ENCODE data around the gene PIK3R3.

DNA sequence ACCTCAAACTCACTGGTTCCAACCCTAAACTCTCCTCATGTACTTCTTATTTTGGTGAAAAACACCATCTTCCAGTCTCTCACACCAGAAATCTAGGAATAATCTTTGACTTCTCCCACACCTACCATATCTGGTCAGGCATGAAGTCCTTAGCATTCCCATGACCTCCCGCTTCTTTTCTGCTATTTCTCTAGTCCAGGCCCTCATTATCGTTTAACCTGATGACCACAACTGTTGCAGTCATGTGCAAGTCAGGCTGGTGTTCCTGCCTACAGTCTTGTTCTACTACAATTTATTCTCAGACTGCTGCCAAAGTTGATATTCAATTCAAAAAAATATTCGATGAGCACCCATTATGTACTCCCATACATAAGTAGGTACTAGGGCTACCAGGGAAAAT, 71.3 kb downstream of the PIK3R3 start:
- no peak for TF ChIP-seq EZH2phosphoT487 (conservative IDR thresholded peaks at IDR 0.05; ENCODE audit: low read length)
- TF ChIP-seq, protein P1, sequence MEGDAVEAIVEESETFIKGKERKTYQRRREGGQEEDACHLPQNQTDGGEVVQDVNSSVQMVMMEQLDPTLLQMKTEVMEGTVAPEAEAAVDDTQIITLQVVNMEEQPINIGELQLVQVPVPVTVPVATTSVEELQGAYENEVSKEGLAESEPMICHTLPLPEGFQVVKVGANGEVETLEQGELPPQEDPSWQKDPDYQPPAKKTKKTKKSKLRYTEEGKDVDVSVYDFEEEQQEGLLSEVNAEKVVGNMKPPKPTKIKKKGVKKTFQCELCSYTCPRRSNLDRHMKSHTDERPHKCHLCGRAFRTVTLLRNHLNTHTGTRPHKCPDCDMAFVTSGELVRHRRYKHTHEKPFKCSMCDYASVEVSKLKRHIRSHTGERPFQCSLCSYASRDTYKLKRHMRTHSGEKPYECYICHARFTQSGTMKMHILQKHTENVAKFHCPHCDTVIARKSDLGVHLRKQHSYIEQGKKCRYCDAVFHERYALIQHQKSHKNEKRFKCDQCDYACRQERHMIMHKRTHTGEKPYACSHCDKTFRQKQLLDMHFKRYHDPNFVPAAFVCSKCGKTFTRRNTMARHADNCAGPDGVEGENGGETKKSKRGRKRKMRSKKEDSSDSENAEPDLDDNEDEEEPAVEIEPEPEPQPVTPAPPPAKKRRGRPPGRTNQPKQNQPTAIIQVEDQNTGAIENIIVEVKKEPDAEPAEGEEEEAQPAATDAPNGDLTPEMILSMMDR (IDR thresholded peaks at IDR 0.05; ENCODE audit: insufficient read depth, low read length, poor library complexity, severe bottlenecking), result no peak
